ENCODE results near the gene ATP12A. TPM values are rescaled to one million over a fixed set of nuclear protein-coding genes. Genes with fewer than 3 reads are reported as not detected.
A peak's percentile ranks its signal among the peaks of the same experiment; 100 is the strongest.

Gene ATP12A
- polyA plus RNA-seq, 3 donors: not detected

- peaks cover 13% of the 10 kb centered on the region for H3K4me1 Mint-ChIP-seq
- no peaks in the 10 kb centered on the region for H3K36me3 Mint-ChIP-seq
- no peak overlapping the region for H3K27ac Mint-ChIP-seq
- no peaks in the 10 kb centered on the region for H3K27me3 ChIP-seq (ENCODE audit: control insufficient read depth in 2 of 2, insufficient read depth in 2 of 2, low read length in 2 of 2)
- no peak overlapping the region for H3K27ac ChIP-seq (ENCODE audit: low read depth in 1 of 2, low read length in 2 of 2)
- H3K4me3 Mint-ChIP-seq: no peak overlapping the region
- H3K9ac ChIP-seq (ENCODE audit: insufficient read depth, low read length, poor library complexity, severe bottlenecking): no peak overlapping the region
- H3K4me1 ChIP-seq (ENCODE audit: control insufficient read depth in 1 of 2, insufficient read depth in 2 of 2, low read length in 2 of 2): peaks cover 8 to 9% of the 10 kb centered on the region in 2 donors
- no peak overlapping the region for H3K4me2 ChIP-seq (replicated peaks; ENCODE audit: extremely low read depth, low read length, poor library complexity, severe bottlenecking)
- intact Hi-C loops (cut with micrococcal nuclease): no loop called here
- no peaks in the 10 kb centered on the region for H3K9me3 ChIP-seq (replicated peaks in 1 of 2; ENCODE audit: control insufficient read depth in 1 of 2, insufficient read depth in 1 of 2, low read length in 2 of 2)
- WGBS (ENCODE audit: insufficient coverage): 97% methylated on average over 3 of the region's 5 CpGs
- H3K9me3 Mint-ChIP-seq: no peaks in the 10 kb centered on the region
- no peaks in the 10 kb centered on the region for H3K36me3 ChIP-seq (replicated peaks in 1 of 2; ENCODE audit: control insufficient read depth in 1 of 2, insufficient read depth in 2 of 2, low read length in 2 of 2)
- H2AFZ ChIP-seq (ENCODE audit: insufficient read depth, low read depth, low read length, poor library complexity, severe bottlenecking): no peak overlapping the region
- H3K27me3 Mint-ChIP-seq (ENCODE audit: low read depth in 3 of 3): peaks cover 0 to 9% (median 2%) of the 10 kb centered on the region in 3 donors
- no peak for TF ChIP-seq CTCF (IDR thresholded peaks at IDR 0.05)
- H3K4me3 ChIP-seq (replicated peaks in 1 of 3; ENCODE audit: low read depth in 2 of 3, low read length in 3 of 3): no peak overlapping the region
- H4K20me1 ChIP-seq (ENCODE audit: insufficient read depth, low read length): no peaks in the 10 kb centered on the region
- DNase-seq: no peak
- H3K79me2 ChIP-seq (ENCODE audit: insufficient read depth, low read length): no peaks in the 10 kb centered on the region
These were observed 11.1 kb upstream of the ATP12A start for GRCh38 chr13:24668955-24669582.

- WGBS (ENCODE audit: insufficient coverage): 90% methylated on average over 4 of the region's 7 CpGs
- H3K79me2 ChIP-seq (ENCODE audit: insufficient read depth, low read length): no peaks in the 10 kb centered on the region
- no peaks in the 10 kb centered on the region for H3K36me3 ChIP-seq (replicated peaks in 1 of 2; ENCODE audit: control insufficient read depth in 1 of 2, insufficient read depth in 2 of 2, low read length in 2 of 2)
- peaks cover 8 to 9% of the 10 kb centered on the region in 2 donors for H3K4me1 ChIP-seq (ENCODE audit: control insufficient read depth in 1 of 2, insufficient read depth in 2 of 2, low read length in 2 of 2)
- no peak overlapping the region for H3K27ac ChIP-seq (ENCODE audit: low read depth in 1 of 2, low read length in 2 of 2)
- no peak overlapping the region for H3K9ac ChIP-seq (ENCODE audit: insufficient read depth, low read length, poor library complexity, severe bottlenecking)
- no peaks in the 10 kb centered on the region for H3K27me3 ChIP-seq (ENCODE audit: control insufficient read depth in 2 of 2, insufficient read depth in 2 of 2, low read length in 2 of 2)
- Mint-ChIP-seq H3K4me3 (no peak overlapping the region), H3K27me3 (ENCODE audit: low read depth in 3 of 3) (peaks cover 0 to 9% (median 2%) of the 10 kb centered on the region in 3 donors), H3K36me3 (no peaks in the 10 kb centered on the region), H3K27ac (no peak overlapping the region), H3K9me3 (no peaks in the 10 kb centered on the region), H3K4me1 (peaks cover 13% of the 10 kb centered on the region)
- H4K20me1 ChIP-seq (ENCODE audit: insufficient read depth, low read length): no peaks in the 10 kb centered on the region
- TF ChIP-seq CTCF (IDR thresholded peaks at IDR 0.05): no peak
- no peak overlapping the region for H3K4me2 ChIP-seq (replicated peaks; ENCODE audit: extremely low read depth, low read length, poor library complexity, severe bottlenecking)
- no peaks in the 10 kb centered on the region for H3K9me3 ChIP-seq (replicated peaks in 1 of 2; ENCODE audit: control insufficient read depth in 1 of 2, insufficient read depth in 1 of 2, low read length in 2 of 2)
- H3K4me3 ChIP-seq (replicated peaks in 1 of 3; ENCODE audit: low read depth in 2 of 3, low read length in 3 of 3): no peak overlapping the region
- no peak for DNase-seq
- intact Hi-C loops (cut with micrococcal nuclease): no loop called here
- H2AFZ ChIP-seq (ENCODE audit: insufficient read depth, low read depth, low read length, poor library complexity, severe bottlenecking): peak overlapping the region; percentile 72
These were observed 10.0 kb upstream of the ATP12A start for GRCh38 chr13:24670174-24670573.

Measured in CD14-positive monocyte (primary cell).